ENCODE measurements around the gene TRAPPC12. TPM values are rescaled to one million over a fixed set of nuclear protein-coding genes. Genes with fewer than 3 reads are reported as not detected.
"Not testable (repeated sequence)": the region's sequence is repeated elsewhere in the genome, so short reads cannot be mapped to it uniquely, and the experiment has no call there.

The TRAPPC12 gene
- total RNA-seq, 4 donors from 2014 or later: 93.0 to 198 (median 108) TPM

DNA sequence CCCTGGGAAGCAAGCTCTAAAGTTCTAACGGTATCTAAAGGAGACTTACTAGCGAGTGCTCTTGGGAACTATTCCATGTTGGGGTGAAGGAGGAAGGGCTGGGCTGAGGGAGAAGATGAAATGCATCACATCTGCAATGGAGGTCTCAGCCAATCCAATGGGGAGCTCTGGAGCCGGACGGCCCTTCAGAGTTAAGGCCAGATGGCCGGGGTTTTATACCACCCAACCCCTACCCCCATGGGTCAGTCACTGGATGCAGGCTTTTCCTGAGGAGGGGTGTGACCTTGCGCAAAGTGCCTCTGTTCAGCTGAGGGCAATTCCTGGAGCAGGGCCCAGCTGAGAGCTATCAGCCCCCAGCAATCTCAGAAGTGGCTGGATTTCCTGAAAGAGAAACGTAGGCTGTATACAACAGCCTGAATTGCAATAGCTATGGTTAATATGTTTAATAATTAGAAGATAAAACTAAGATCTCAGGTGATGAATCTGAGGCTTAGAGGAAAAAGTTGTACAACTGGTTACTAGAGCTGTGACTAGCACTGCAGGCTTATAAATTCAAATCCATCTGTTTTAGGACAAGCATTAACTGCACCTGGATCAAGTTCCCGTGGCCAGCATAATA is 23.4 kb upstream of the TRAPPC12 start:
- DNase-seq: no peak
- no peak overlapping the region for H3K27ac ChIP-seq
- TF ChIP-seq, protein P1, sequence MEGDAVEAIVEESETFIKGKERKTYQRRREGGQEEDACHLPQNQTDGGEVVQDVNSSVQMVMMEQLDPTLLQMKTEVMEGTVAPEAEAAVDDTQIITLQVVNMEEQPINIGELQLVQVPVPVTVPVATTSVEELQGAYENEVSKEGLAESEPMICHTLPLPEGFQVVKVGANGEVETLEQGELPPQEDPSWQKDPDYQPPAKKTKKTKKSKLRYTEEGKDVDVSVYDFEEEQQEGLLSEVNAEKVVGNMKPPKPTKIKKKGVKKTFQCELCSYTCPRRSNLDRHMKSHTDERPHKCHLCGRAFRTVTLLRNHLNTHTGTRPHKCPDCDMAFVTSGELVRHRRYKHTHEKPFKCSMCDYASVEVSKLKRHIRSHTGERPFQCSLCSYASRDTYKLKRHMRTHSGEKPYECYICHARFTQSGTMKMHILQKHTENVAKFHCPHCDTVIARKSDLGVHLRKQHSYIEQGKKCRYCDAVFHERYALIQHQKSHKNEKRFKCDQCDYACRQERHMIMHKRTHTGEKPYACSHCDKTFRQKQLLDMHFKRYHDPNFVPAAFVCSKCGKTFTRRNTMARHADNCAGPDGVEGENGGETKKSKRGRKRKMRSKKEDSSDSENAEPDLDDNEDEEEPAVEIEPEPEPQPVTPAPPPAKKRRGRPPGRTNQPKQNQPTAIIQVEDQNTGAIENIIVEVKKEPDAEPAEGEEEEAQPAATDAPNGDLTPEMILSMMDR (IDR thresholded peaks at IDR 0.05): no peak
- TF ChIP-seq POLR2A (IDR thresholded peaks at IDR 0.05): no peak
- H3K27me3 ChIP-seq: no peaks in the 10 kb centered on the region
- no peaks in the 10 kb centered on the region for H3K9me3 ChIP-seq
- intact Hi-C loops (cut with DNase I): no loop called here
- H3K36me3 ChIP-seq: no peaks in the 10 kb centered on the region
- H3K4me1 ChIP-seq: peaks cover 22 to 39% of the 10 kb centered on the region in 2 donors
- 77 to 81% methylated on average over 8 of the region's 8 CpGs for whole genome bisulfite sequencing, 2 donors
- H3K4me3 ChIP-seq (replicated peaks in 1 of 3): no peak overlapping the region

DNA sequence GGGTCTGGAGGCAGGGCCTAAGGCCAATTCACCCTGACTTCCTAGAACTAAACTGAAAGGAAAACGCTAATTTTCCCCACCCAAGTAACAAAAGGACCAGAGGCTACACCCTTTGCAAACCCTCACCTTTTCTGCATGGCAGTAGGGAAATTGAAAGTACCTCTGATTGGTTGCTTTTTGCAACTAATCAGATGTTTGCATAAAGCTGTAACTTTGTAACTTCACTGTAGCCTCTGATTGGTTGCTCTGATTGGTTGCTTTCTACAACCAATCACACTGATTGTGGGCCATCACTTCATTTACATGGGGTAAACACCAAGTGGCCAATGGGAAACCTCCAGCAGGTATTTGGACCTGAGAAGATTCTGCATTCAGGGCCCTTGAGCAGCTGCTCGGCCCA is 22.7 kb upstream of the TRAPPC12 start:
- Histone ChIP-seq H3K27me3 (no peaks in the 10 kb centered on the region), H3K4me3 (replicated peaks in 1 of 3) (no peak overlapping the region), H3K4me1 (peaks cover 22 to 41% of the 10 kb centered on the region in 2 donors), H3K36me3 (no peaks in the 10 kb centered on the region), H3K9me3 (no peaks in the 10 kb centered on the region), H3K27ac (no peak overlapping the region)
- no peak for DNase-seq
- intact Hi-C loops (cut with DNase I): no loop called here
- no peak for TF ChIP-seq POLR2A (IDR thresholded peaks at IDR 0.05)
- TF ChIP-seq, protein P1 (IDR thresholded peaks at IDR 0.05): no peak
- 76 to 81% methylated on average over 2 of the region's 2 CpGs for WGBS, 2 donors

DNA sequence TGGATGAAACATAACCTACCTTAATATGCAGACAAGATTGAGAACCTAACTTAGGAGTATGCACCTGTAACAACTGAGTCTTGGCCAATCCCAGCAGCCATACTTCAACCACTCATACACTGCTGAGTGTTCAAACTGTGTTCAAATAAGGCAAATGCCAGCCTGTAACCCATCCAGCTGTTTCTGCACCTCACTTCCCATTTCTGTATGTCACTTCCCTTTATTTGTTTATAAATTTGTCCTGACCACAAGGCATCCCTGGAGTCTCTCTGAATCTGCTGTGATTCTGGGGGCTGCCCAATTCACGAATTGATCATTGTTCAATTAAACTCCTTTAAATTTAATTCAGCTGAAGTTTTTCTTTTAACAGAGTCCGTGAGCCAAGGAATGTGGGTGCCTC is 22.0 kb upstream of the TRAPPC12 start:
- DNase-seq; H3K27ac ChIP-seq; H3K36me3 ChIP-seq; intact Hi-C loops (cut with DNase I); H3K27me3 ChIP-seq; H3K4me3 ChIP-seq (replicated peaks in 1 of 3); H3K9me3 ChIP-seq: not testable (repeated sequence)
- peaks cover 22 to 47% of the 10 kb centered on the region in 2 donors for H3K4me1 ChIP-seq
- WGBS, 2 donors: 86 to 93% methylated on average over 2 of the region's 2 CpGs

DNA sequence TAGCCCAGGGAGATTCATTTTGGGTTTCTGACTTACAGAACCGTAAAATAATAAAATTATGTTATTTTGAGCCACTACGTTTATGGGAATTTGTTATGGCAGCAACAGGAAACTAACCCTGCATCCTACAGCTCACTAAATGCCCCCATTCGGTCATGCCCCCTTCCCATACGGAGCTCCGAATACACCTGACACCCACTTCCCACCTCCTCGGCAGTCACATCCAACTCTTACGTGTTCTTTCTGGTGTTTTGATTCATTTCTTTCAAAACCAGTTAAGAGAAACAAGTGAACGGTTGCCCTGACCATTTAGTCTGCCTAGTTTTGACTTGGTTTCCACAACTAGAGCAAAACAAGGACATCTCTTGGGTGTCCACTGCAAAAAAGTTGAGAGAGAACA is 21.6 kb upstream of the TRAPPC12 start:
- no peak overlapping the region for H3K27ac ChIP-seq
- no peaks in the 10 kb centered on the region for H3K36me3 ChIP-seq
- no peak overlapping the region for H3K4me3 ChIP-seq (replicated peaks in 1 of 3)
- peaks cover 26 to 52% of the 10 kb centered on the region in 2 donors for H3K4me1 ChIP-seq
- 93 to 96% methylated on average over 8 of the region's 8 CpGs for WGBS, 2 donors
- intact Hi-C loops (cut with DNase I): no loop called here
- DNase-seq: no peak
- no peaks in the 10 kb centered on the region for H3K9me3 ChIP-seq
- TF ChIP-seq POLR2A (IDR thresholded peaks at IDR 0.05): no peak
- TF ChIP-seq, protein P1 (IDR thresholded peaks at IDR 0.05): no peak
- no peaks in the 10 kb centered on the region for H3K27me3 ChIP-seq

DNA sequence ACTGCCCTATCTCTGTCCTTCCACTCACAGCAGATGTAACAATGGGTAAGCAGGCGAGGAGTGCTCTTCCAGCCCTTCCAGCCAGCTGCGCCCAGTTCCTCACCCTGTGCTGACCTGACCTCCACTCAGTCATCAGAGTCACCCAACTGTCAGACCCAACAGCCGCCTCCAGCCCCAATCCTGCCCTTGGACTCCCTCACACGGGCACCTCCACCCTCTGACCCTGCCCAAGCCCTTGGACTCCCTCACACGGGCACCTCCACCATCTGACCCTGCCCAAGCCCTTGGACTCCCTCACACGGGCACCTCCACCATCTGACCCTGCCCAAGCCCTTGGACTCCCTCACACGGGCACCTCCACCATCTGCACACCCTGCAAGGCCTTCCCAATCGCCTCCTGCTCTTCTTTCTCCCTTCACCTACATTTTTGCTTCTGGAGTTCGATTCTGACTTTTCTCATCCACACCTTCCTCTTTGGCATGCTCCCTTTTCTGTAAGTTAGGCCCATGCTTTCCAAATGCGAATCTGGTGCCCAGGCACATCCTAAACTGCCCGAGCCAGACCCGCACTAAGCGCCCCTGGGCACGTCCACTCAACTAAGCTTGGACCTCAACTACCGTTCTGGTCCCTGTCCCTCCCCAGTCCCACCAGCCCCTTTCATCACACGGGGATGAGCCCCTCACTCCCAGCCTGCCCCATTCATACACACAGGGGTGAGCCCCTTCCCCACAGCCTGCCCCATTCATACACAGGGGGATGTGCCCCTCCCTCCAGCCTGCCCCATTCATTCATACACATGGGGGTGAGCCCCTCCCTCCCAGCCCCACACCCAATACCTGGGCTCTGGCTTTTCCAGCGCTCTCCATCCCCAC is 17.7 kb upstream of the TRAPPC12 start:
- no peak for DNase-seq
- TF ChIP-seq POLR2A (IDR thresholded peaks at IDR 0.05): no peak
- TF ChIP-seq, protein P1 (IDR thresholded peaks at IDR 0.05): no peak
- no peak overlapping the region for H3K4me3 ChIP-seq (replicated peaks in 1 of 3)
- peaks cover 18 to 46% of the 10 kb centered on the region in 2 donors for H3K4me1 ChIP-seq
- no peaks in the 10 kb centered on the region for H3K27me3 ChIP-seq
- no peaks in the 10 kb centered on the region for H3K36me3 ChIP-seq
- intact Hi-C loops (cut with DNase I): no loop called here
- H3K9me3 ChIP-seq: no peaks in the 10 kb centered on the region
- WGBS, 2 donors: 88 to 90% methylated on average over 17 of the region's 17 CpGs
- H3K27ac ChIP-seq: peak overlapping the region in 1 of 3 donors; percentile 70

All from thyroid gland (tissue), 4 donors.